Sigmoid colon (tissue), 4 donors: Measurements from ENCODE around the gene LRRTM4.

Experiments
- POLR2A ChIP-seq, 2 donors: fragments of 450-650 bp; IDR thresholded peaks; one replicate each; pipeline ENCODE4 v1.6.1; 2016; ENCODE audit warnings: antibody characterized with exemption in 2 of 2, mild to moderate bottlenecking in 2 of 2, moderate library complexity in 2 of 2
- POLR2AphosphoS5 ChIP-seq, 4 donors: sonication (generic); formaldehyde crosslinking; IDR thresholded peaks; one replicate each; pipeline ENCODE4 v1.6.1; 2017; ENCODE audit warnings: antibody characterized with exemption in 4 of 4
- TF ChIP-seq, protein P1 (sequence below), 4 experiments: fragments of 450-650 bp in 3 of 4; fragments of 200-600 bp in 1 of 4; IDR thresholded peaks; one replicate each; pipeline ENCODE4 v1.5.1; 2016 to 2019; ENCODE audit warnings: antibody characterized with exemption in 4 of 4, mild to moderate bottlenecking in 3 of 4, moderate library complexity in 2 of 4

DNA sequence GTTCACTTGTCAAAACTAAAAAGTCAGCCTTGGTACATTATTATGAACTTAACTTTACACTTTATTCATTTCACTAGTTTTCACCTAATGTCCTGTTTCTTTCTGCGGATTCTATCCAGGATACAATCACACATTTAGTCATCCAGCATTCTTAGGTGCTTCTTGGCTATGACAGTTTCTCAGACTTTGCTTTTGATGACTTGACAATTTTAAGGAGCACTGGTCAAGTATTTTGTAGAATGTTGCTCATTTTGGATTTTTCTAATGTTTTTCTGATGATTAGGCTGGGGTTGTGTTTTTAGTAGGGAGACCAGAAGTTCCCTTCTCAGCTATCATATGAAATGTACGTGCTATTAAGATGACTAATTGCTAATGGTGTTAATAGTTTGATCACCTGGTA lies 601.2 kb downstream of the LRRTM4 start:
- TF ChIP-seq, protein P1, sequence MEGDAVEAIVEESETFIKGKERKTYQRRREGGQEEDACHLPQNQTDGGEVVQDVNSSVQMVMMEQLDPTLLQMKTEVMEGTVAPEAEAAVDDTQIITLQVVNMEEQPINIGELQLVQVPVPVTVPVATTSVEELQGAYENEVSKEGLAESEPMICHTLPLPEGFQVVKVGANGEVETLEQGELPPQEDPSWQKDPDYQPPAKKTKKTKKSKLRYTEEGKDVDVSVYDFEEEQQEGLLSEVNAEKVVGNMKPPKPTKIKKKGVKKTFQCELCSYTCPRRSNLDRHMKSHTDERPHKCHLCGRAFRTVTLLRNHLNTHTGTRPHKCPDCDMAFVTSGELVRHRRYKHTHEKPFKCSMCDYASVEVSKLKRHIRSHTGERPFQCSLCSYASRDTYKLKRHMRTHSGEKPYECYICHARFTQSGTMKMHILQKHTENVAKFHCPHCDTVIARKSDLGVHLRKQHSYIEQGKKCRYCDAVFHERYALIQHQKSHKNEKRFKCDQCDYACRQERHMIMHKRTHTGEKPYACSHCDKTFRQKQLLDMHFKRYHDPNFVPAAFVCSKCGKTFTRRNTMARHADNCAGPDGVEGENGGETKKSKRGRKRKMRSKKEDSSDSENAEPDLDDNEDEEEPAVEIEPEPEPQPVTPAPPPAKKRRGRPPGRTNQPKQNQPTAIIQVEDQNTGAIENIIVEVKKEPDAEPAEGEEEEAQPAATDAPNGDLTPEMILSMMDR (IDR thresholded peaks at IDR 0.05), result no peak
- TF ChIP-seq POLR2A (IDR thresholded peaks at IDR 0.05) (no peak), POLR2AphosphoS5 (IDR thresholded peaks at IDR 0.05) (no peak)
